Upper lobe of left lung (tissue), 4 donors: ENCODE measurements around the gene BCL2L14.

Experiments
- EP300 ChIP-seq, 4 donors: sonication (generic); formaldehyde crosslinking; IDR thresholded peaks; one replicate each; pipeline ENCODE4 v1.5.1; 2017; ENCODE audit warnings: antibody characterized with exemption in 4 of 4, control low read depth in 2 of 4
- TF ChIP-seq, protein P1 (sequence below), 6 experiments: fragments of 450-650 bp in 4 of 6; fragments of 200-600 bp in 2 of 6; sonication (generic) in 2 of 6; IDR thresholded peaks; one replicate each; pipeline ENCODE4 v1.5.1; 2016 to 2019; ENCODE audit warnings: antibody characterized with exemption in 6 of 6

- TF ChIP-seq, protein P1, sequence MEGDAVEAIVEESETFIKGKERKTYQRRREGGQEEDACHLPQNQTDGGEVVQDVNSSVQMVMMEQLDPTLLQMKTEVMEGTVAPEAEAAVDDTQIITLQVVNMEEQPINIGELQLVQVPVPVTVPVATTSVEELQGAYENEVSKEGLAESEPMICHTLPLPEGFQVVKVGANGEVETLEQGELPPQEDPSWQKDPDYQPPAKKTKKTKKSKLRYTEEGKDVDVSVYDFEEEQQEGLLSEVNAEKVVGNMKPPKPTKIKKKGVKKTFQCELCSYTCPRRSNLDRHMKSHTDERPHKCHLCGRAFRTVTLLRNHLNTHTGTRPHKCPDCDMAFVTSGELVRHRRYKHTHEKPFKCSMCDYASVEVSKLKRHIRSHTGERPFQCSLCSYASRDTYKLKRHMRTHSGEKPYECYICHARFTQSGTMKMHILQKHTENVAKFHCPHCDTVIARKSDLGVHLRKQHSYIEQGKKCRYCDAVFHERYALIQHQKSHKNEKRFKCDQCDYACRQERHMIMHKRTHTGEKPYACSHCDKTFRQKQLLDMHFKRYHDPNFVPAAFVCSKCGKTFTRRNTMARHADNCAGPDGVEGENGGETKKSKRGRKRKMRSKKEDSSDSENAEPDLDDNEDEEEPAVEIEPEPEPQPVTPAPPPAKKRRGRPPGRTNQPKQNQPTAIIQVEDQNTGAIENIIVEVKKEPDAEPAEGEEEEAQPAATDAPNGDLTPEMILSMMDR (IDR thresholded peaks at IDR 0.05): no peak
- TF ChIP-seq EP300 (IDR thresholded peaks at IDR 0.05): no peak
Observed at GRCh38 chr12:12091977-12092663, 21.4 kb downstream of the BCL2L14 start.
